AG04450 (cell line): ENCODE measurements around the gene CDR2. TPM values are rescaled to one million over a fixed set of nuclear protein-coding genes. Genes with fewer than 3 reads are reported as not detected.

ENCODE experiments used
- CTCF ChIA-PET: fragments of 300-600, 350-600 bp; formaldehyde crosslinking; extraction: SDS; loops from one replicate; lab custom pipeline; 2022; ENCODE audit warnings: antibody characterized with exemption, inconsistent platforms; lab: Charles Lee
- POLR2A ChIA-PET: fragments of 350-600 bp; formaldehyde crosslinking; extraction: SDS; loops from one replicate; lab custom pipeline; 2021; ENCODE audit warnings: antibody characterized with exemption, inconsistent platforms; lab: Yijun Ruan, JAX
- DNase-seq: peaks from one replicate; pipeline ENCODE4 v3.0.0-alpha.2; 2011; ENCODE audit warnings: low read depth, low spot score
- H3K27ac ChIP-seq: one replicate; pipeline ENCODE4 v1.5.1; 2012; ENCODE audit warnings: low read depth, low read length, control low read depth
- H3K27me3 ChIP-seq: one replicate; pipeline ENCODE4 v1.6.0; 2012; ENCODE audit warnings: low read length; ENCODE audit not compliant: control insufficient read depth, insufficient read depth
- H3K4me3 ChIP-seq: 2 replicates; pipeline ENCODE4 v1.5.1; 2011; ENCODE audit warnings: mild to moderate bottlenecking, low read depth, low read length, control low read depth
- H3K9me3 ChIP-seq: 2 replicates; pipeline ENCODE4 v1.5.1; 2012; ENCODE audit warnings: low read length; ENCODE audit not compliant: control insufficient read depth, insufficient read depth
- CTCF ChIP-seq: IDR thresholded peaks from 2 replicates; pipeline ENCODE4 v1.5.1; 2011; ENCODE audit warnings: low read depth, low read length, control low read depth, inconsistent platforms
- polyA plus RNA-seq: library from polyadenylated mRNA; depleted of rRNA; stranded (reverse); fragments of >200 nt; gene quantifications from 2 replicates; pipeline ENCODE4 v1.2.3, GENCODE V29; 2011

Gene CDR2
- polyA plus RNA-seq, 1 experiment = 138 TPM

GRCh38 chr16:22394121-22394520 lies 19.7 kb upstream of the CDR2 start:
- POLR2A ChIA-PET = no interaction called here
- Histone ChIP-seq H3K9me3 (no peaks in the 10 kb centered on the region), H3K27ac (no peak overlapping the region), H3K27me3 (no peaks in the 10 kb centered on the region), H3K4me3 (no peak overlapping the region)
- CTCF ChIA-PET = no interaction called here
- no peak for TF ChIP-seq CTCF
- no peak for DNase-seq

GRCh38 chr16:22388101-22388644 lies 13.8 kb upstream of the CDR2 start:
- H3K27me3 ChIP-seq = no peaks in the 10 kb centered on the region
- no peak for DNase-seq
- ChIA-PET CTCF (no interaction called here), POLR2A (interaction anchor here (0.6 to 3.0 kb wide), 3 partner anchors 10 to 27 kb away, joined by 3 to 43 read pairs (median 7); no protein-coding TSS in a partner anchor)
- no peaks in the 10 kb centered on the region; the same call in 1 of the 2 replicates for H3K9me3 ChIP-seq
- no peak overlapping the region for H3K4me3 ChIP-seq
- no peak for TF ChIP-seq CTCF
- H3K27ac ChIP-seq = peak overlapping the region; percentile 68

- ChIA-PET POLR2A (interaction anchor here (0.5 to 3.0 kb wide), 6 partner anchors 10 to 17 kb away, joined by 3 to 43 read pairs (median 10); no protein-coding TSS in a partner anchor), CTCF (interaction anchor here (0.6 to 1.2 kb wide), 2 partner anchors 30 to 68 kb away, joined by 3 to 8 read pairs; no protein-coding TSS in a partner anchor)
- H3K9me3 ChIP-seq = no peaks in the 10 kb centered on the region; the same call in 1 of the 2 replicates
- H3K27me3 ChIP-seq = no peaks in the 10 kb centered on the region
- H3K4me3 ChIP-seq = no peak overlapping the region
- TF ChIP-seq CTCF = no peak
- peak; percentile 78 for DNase-seq
- H3K27ac ChIP-seq = no peak overlapping the region
Observed at GRCh38 chr16:22386976-22387375, 12.6 kb upstream of the CDR2 start.

- ChIA-PET CTCF (interaction anchor here (0.6 kb wide), 1 partner anchor 8 kb away, joined by 6 read pairs; no protein-coding TSS in a partner anchor), POLR2A (interaction anchor here (0.6 to 1.1 kb wide), 2 partner anchors 10 to 11 kb away, joined by 3 to 12 read pairs; no protein-coding TSS in a partner anchor)
- H3K27me3 ChIP-seq = no peaks in the 10 kb centered on the region
- no peaks in the 10 kb centered on the region; the same call in 1 of the 2 replicates for H3K9me3 ChIP-seq
- TF ChIP-seq CTCF = no peak
- H3K27ac ChIP-seq = no peak overlapping the region
- no peak overlapping the region for H3K4me3 ChIP-seq
- DNase-seq = no peak
Observed at GRCh38 chr16:22385196-22385595, 10.8 kb upstream of the CDR2 start.

GRCh38 chr16:22383827-22384226 lies 9.4 kb upstream of the CDR2 start:
- CTCF ChIA-PET = no interaction called here
- no peak for TF ChIP-seq CTCF

More at GRCh38 chr16:22383827-22384226, 9.4 kb upstream of the CDR2 start:
- no peak for DNase-seq
- no peaks in the 10 kb centered on the region; the same call in 1 of the 2 replicates for H3K9me3 ChIP-seq
- H3K27me3 ChIP-seq = no peaks in the 10 kb centered on the region
- H3K27ac ChIP-seq = no peak overlapping the region
- POLR2A ChIA-PET = interaction anchor here (1.2 kb wide), 1 partner anchor 9 kb away, joined by 3 read pairs; the partner anchor contains the start of gene CDR2
- H3K4me3 ChIP-seq = no peak overlapping the region
